Ecto neural progenitor cell (in vitro differentiated cells): ENCODE data around the gene OVOL2.
A peak's percentile ranks its signal among the peaks of the same experiment; 100 is the strongest.
"Not testable (repeated sequence)": the region's sequence is repeated elsewhere in the genome, so short reads cannot be mapped to it uniquely, and the experiment has no call there.

Experiments
- DNase-seq: peaks from one replicate; pipeline ENCODE4 v3.0.0-alpha.2; 2018; ENCODE audit warnings: low spot score

The OVOL2 gene

GRCh38 chr20:18057994-18058349 is 256 bp upstream of the OVOL2 start:
- DNase-seq, result no peak

- peak; percentile 68 for DNase-seq
These were observed 1.3 kb downstream of the OVOL2 start for GRCh38 chr20:18056174-18057100.

DNA sequence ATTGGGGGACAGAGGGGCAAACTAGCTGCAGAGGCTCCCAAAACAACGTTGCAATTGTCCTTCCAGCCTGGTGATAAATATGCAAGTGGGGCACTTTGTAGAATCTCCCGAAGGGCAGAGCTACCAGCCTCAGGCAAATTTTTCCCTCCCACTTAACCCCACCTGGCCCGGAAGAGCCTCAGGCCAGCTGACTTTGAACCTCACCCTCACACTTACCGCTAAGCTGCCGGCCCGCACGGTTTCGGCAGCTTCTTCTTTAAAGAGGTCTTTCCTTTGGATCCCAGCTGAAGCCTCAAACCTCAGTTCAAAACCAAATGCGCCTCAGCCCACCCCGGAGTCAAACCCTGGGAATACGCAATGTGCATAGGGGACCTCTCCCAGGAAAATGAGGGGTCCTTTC is 2.5 kb downstream of the OVOL2 start:
- DNase-seq, result no peak

- no peak for DNase-seq
These were observed 4.9 kb downstream of the OVOL2 start for GRCh38 chr20:18052856-18053255.

GRCh38 chr20:18050628-18051027 is 7.1 kb downstream of the OVOL2 start:
- no peak for DNase-seq

- DNase-seq, result no peak
These were observed 9.5 kb downstream of the OVOL2 start for GRCh38 chr20:18048176-18048575.

DNA sequence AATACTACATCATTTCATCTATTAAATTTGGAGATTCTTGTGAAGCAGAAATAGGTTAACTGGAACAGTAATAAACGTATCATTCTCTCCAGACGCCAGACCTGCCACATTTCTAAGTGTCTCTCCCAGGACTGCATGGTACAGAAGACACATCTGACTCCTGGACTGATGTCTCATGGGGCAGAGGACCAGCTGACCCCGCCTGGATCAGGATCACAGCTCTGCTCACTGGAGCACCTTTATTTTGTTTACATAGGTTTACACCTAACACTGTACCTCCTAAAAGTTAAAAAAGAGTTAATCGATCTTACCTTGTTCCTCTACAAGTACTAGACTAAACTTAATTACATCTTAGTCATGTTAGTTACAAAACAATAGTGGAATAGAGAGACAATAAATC is 11.2 kb downstream of the OVOL2 start:
- DNase-seq, result no peak

DNA sequence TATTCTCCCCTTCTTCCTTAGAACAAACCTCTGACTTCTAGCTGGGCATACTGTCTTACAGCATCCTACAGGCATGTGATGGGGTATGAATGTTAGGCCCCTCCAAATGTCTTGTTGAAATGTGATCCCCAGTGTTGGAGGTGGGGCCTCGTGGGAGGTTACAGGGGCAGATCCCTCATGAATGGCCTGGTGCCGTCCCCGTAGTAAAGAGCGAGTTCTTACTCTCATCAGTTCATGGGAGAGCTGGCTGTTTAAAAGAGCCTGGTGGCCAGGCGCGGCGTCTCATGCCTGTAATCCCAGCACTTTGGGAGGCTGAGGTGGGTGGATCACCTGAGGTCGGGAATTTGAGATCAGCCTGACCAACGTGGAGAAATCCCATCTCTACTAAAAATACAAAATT is 15.5 kb downstream of the OVOL2 start:
- DNase-seq, result no peak

DNA sequence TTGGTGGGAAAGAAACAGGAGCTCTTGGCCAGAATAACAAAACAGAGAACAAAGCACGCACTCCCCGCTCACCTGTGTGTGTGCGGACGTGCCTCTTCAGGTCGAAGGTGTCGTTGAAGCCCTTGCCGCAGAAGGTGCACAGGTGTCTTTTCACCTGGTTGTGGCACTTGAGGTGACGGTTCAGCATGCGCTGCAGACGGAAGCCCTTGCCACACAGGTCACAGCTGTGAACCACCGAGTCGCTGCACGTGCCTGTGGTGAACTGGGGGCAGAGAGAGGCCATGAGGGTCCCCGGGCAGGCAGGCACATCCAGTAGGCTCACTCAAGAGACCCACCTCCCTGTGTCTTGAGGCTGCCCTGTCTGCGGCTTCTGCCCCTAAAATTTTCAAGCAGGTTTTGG is 16.3 kb downstream of the OVOL2 start:
- DNase-seq, result no peak

- no peak for DNase-seq
These were observed 18.7 kb downstream of the OVOL2 start for GRCh38 chr20:18039063-18039462.

DNA sequence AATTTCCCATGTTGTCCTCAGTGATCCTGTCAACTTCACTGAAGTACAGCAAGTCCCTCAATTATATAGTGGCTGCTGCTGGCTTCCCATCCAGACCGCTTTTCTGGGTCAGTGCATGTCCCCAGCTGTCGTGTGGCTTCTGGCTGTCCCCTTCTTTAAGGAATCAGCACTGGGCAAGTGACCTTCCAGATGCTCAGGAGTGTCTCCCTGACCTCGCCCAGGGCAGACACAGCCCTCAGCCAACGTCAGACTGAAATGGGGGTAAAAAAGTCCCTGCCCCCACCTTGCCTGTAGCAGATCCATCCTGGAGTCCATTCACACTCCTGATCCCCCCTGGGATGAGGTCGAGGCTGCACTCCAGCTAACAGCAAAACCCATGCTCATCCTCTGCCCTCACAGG is 23.7 kb downstream of the OVOL2 start:
- peak; percentile 55 for DNase-seq

- DNase-seq, result peak; percentile 76
These were observed 24.5 kb downstream of the OVOL2 start for GRCh38 chr20:18032977-18033892.

- no peak for DNase-seq
These were observed 25.7 kb downstream of the OVOL2 start for GRCh38 chr20:18031888-18032509.

- DNase-seq, result no peak
These were observed 26.7 kb downstream of the OVOL2 start for GRCh38 chr20:18031050-18031449.

- no peak for DNase-seq
These were observed 27.7 kb downstream of the OVOL2 start for GRCh38 chr20:18030020-18030419.

- DNase-seq, result not testable (repeated sequence)
These were observed 30.7 kb downstream of the OVOL2 start for GRCh38 chr20:18027011-18027410.

DNA sequence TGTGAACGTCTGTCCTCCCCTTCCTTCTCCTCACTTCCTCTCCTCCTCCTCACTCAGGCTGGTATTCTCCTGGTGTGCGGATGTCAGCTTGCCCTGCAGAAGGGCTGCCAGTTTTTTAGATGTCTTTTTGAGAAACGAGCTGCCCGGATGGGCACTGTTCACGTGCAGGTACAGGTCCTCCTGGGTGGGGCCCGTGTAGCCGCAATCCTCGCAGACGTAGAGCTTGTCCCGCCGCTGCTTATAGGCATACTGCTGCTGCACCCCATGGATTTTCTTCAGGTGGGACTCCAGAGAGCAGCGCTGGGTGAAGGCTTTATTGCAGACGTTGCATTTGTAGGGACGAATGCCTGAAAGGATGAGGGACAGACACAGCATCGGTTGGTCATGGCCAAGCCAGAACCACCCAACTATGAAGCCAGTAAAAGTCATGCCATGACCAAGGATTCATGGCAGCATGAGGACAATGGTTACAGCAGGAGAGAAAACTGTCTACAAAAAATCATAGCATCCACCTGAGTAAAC is 33.0 kb downstream of the OVOL2 start:
- DNase-seq, result no peak

GRCh38 chr20:18020931-18021330 is 36.8 kb downstream of the OVOL2 start:
- no peak for DNase-seq

DNA sequence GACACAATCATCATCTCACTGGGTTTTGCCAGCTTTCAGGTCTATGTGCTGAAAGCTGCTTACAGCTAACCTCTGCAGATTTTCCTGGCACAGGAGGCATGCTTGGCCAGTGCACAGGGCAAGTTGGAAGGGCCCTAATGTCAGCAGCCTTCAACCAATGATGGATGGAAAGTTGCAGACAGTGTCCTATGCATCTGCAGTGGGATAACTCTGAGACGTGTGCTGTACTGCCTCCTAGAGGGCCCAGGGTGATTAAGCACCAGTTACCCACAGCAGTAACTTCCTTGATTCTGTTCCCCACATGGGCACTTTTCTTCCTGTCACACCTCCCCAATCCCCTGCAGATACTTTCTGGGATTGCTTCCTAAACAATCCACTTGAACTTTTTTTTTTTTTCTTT is 38.6 kb downstream of the OVOL2 start:
- no peak for DNase-seq

DNA sequence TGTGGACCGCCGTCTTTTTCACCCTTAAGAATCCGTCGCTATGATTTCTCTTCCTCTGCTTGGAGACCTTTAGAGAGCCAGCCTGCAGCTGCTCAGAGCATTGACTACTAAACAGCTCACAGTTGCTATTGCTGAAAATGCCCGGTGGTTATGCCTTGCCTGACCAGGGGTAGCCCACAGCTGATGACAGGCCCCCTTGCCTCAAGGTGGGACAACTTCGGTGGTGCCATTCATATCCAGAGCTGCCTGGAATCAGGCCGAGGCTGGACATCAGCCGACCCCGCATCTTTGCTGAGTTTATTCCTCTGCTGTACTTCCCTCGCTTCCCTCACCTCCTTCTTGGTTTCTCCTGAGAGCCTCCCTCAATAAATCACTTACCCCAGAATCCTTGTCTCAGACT is 39.6 kb downstream of the OVOL2 start:
- no peak for DNase-seq

DNA sequence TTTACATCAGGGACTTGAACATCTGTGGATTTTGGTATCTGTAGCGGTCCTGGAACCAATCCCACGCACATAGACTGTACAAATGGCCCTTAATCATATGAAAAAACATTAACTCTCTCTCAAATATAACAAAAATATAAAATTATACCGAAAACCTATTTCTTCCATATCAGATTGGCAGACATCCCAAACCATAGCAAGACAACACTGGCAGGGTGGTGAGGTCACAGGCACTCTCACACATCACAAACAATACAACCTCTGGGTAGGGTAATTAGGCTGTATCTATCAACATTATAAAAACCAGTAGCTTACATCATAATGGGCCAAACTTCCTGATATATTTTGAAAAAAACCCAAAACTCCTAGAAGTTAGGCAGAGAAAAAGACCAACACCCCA is 40.9 kb downstream of the OVOL2 start:
- DNase-seq, result no peak

DNA sequence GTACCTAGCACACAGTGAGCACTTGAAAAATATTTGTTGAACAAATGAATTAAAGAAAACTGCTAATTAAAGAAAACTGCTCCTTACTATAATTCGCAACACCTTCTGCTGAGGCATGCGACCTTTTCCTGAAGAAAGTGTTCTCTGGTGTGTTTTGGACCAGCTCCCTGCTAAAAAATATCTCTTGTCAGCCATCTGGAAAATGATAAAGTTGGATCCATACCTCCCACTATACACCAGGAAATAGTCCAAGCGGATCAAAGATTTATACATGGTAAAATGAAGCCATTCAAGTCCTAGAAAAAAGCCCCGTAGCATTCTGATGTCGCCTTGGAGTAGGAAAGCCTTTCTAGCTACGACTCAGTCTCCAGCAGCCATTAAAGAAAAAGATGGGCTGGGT is 43.3 kb downstream of the OVOL2 start:
- DNase-seq, result no peak
